ENCODE measurements around the gene ICA1. TPM values are rescaled to one million over a fixed set of nuclear protein-coding genes. Genes with fewer than 3 reads are reported as not detected.

Gene ICA1
- total and polyA plus RNA-seq, 2 experiments from 2014 or later = 45.2 to 83.7 TPM

GRCh38 chr7:8228766-8229674 is 32.9 kb downstream of the ICA1 start (continued):
- TF ChIP-seq ZNF462 (CRISPR knock-in tag; IDR thresholded peaks at IDR 0.05) (no peak), JUNB (IDR thresholded peaks at IDR 0.05; ENCODE audit: unreplicated experiment) (no peak)

GRCh38 chr7:8228068-8228467 is 33.9 kb downstream of the ICA1 start:
- no peaks in the 10 kb centered on the region for H3K9me2 ChIP-seq (ENCODE audit: insufficient read depth)
- H3F3A ChIP-seq (replicated peaks; ENCODE audit: low read depth) = no peaks in the 10 kb centered on the region
- H3K4me1 ChIP-seq (ENCODE audit: insufficient read depth) = no peaks in the 10 kb centered on the region
- no peaks in the 10 kb centered on the region; the same call in 1 of the 2 replicates for H3K36me3 ChIP-seq (ENCODE audit: insufficient read depth)
- Mint-ChIP-seq H3K9me3 (no peaks in the 10 kb centered on the region), H3K27ac (no peak overlapping the region), H3K4me1 (peaks cover 5% of the 10 kb centered on the region; the same call in 2 of the 3 replicates), H3K27me3 (ENCODE audit: insufficient read depth, low read depth, poor library complexity) (peaks cover 2% of the 10 kb centered on the region), H3K4me3 (no peak overlapping the region), H3K36me3 (ENCODE audit: low read depth) (peaks cover 6% of the 10 kb centered on the region; the same call in 2 of the 3 replicates)
- H3K27me3 ChIP-seq (ENCODE audit: insufficient read depth) = no peaks in the 10 kb centered on the region
- no peaks in the 10 kb centered on the region for H3K79me2 ChIP-seq (replicated peaks; ENCODE audit: insufficient read depth)
- no peak for ATAC-seq
- no peak overlapping the region for H3K4me2 ChIP-seq
- no peak overlapping the region for H2AFZ ChIP-seq
- H4K20me1 ChIP-seq (replicated peaks; ENCODE audit: insufficient read depth) = no peaks in the 10 kb centered on the region
- H3K4me3 ChIP-seq = no peak overlapping the region
- H3K27ac ChIP-seq (ENCODE audit: low read depth) = no peak overlapping the region
- no peak for DNase-seq (ENCODE audit: low spot score)
- no peak for TF ChIP-seq ZNF462 (CRISPR knock-in tag; IDR thresholded peaks at IDR 0.05)
- no peak for TF ChIP-seq ETS1 (IDR thresholded peaks at IDR 0.05)
- no peak for TF ChIP-seq EZH2 (IDR thresholded peaks at IDR 0.05; ENCODE audit: low read depth, unreplicated experiment)
- no peak for TF ChIP-seq EZH2phosphoT487 (IDR thresholded peaks at IDR 0.05; ENCODE audit: unreplicated experiment)
- no peak for TF ChIP-seq JUNB (IDR thresholded peaks at IDR 0.05; ENCODE audit: unreplicated experiment)
- TF ChIP-seq ZNF114 (CRISPR knock-in tag; IDR thresholded peaks at IDR 0.05) = no peak
